GM21526 (cell line): Measurements from ENCODE around the gene DIP2C.
"Not testable (repeated sequence)": the region's sequence is repeated elsewhere in the genome, so short reads cannot be mapped to it uniquely, and the experiment has no call there.

Experiments used
- ATAC-seq: cut with Tn5 transposase; IDR thresholded peaks from one replicate; pipeline ENCODE4 v1.9.1; 2021; ENCODE audit warnings: moderate library complexity; ENCODE audit not compliant: unreplicated experiment, low FRiP score

DIP2C gene

GRCh38 chr10:689452-690371 is at the start of gene DIP2C:
TSS of gene DIP2C (minus strand) at chr10:689668. CDS start at chr10:689578, 90 bp downstream.
- no peak for ATAC-seq

GRCh38 chr10:734481-734880 is 45.0 kb upstream of the DIP2C start:
- ATAC-seq, result no peak

- no peak for ATAC-seq
Observed at GRCh38 chr10:733086-733485, 43.6 kb upstream of the DIP2C start.

- ATAC-seq, result no peak
Observed at GRCh38 chr10:729213-729612, 39.7 kb upstream of the DIP2C start.

- no peak for ATAC-seq
Observed at GRCh38 chr10:728603-729002, 39.1 kb upstream of the DIP2C start.

GRCh38 chr10:727162-727790 is 37.8 kb upstream of the DIP2C start:
- ATAC-seq, result no peak

GRCh38 chr10:725786-726185 is 36.3 kb upstream of the DIP2C start:
- no peak for ATAC-seq

- no peak for ATAC-seq
Observed at GRCh38 chr10:725302-725701, 35.8 kb upstream of the DIP2C start.

- no peak for ATAC-seq
Observed at GRCh38 chr10:723973-724372, 34.5 kb upstream of the DIP2C start.

- no peak for ATAC-seq
Observed at GRCh38 chr10:722281-723060, 33.0 kb upstream of the DIP2C start.

GRCh38 chr10:718143-718700 is 28.8 kb upstream of the DIP2C start:
- ATAC-seq, result no peak

- no peak for ATAC-seq
Observed at GRCh38 chr10:717458-717857, 28.0 kb upstream of the DIP2C start.

- ATAC-seq, result no peak
Observed at GRCh38 chr10:716821-717220, 27.4 kb upstream of the DIP2C start.

- ATAC-seq, result no peak
Observed at GRCh38 chr10:714214-714613, 24.7 kb upstream of the DIP2C start.

- ATAC-seq, result no peak
Observed at GRCh38 chr10:712575-712974, 23.1 kb upstream of the DIP2C start.

GRCh38 chr10:712089-712488 is 22.6 kb upstream of the DIP2C start:
- ATAC-seq, result no peak

- no peak for ATAC-seq
Observed at GRCh38 chr10:707861-708260, 18.4 kb upstream of the DIP2C start.

GRCh38 chr10:707456-707855 is 18.0 kb upstream of the DIP2C start:
- ATAC-seq, result no peak

GRCh38 chr10:703118-703517 is 13.7 kb upstream of the DIP2C start:
- no peak for ATAC-seq

- ATAC-seq, result not testable (repeated sequence)
Observed at GRCh38 chr10:700183-700582, 10.7 kb upstream of the DIP2C start.
